IPS DF 6.9 (cell line): ENCODE results near the gene RARRES2.

Experiments used
- DNase-seq: peaks from one replicate; pipeline ENCODE4 v3.0.0-alpha.2; 2013; ENCODE audit warnings: low read depth, low spot score
- H3K27ac ChIP-seq: one replicate; pipeline ENCODE4 v1.5.1; 2013; ENCODE audit warnings: low read length, control low read depth
- H3K27me3 ChIP-seq: 2 replicates; pipeline ENCODE4 v1.6.1; 2013; ENCODE audit warnings: mild to moderate bottlenecking, low read length; ENCODE audit not compliant: control insufficient read depth, insufficient read depth
- H3K36me3 ChIP-seq: 2 replicates; pipeline ENCODE4 v1.6.1; 2013; ENCODE audit warnings: low read length; ENCODE audit not compliant: control insufficient read depth, insufficient read depth
- H3K4me1 ChIP-seq: 2 replicates; pipeline ENCODE4 v1.6.1; 2013; ENCODE audit warnings: low read length; ENCODE audit not compliant: control insufficient read depth, insufficient read depth
- H3K4me3 ChIP-seq: 2 replicates; pipeline ENCODE4 v1.5.1; 2013; ENCODE audit warnings: mild to moderate bottlenecking, low read length
- H3K9me3 ChIP-seq: 2 replicates; pipeline ENCODE4 v1.6.1; 2013; ENCODE audit warnings: low read length, inconsistent platforms; ENCODE audit not compliant: control insufficient read depth, insufficient read depth
- WGBS: extraction: QIAGEN DNeasy Blood & Tissue Kit; methylation state at CpG from one replicate; pipeline ENCODE4 v1.1.7; 2013; ENCODE audit warnings: mixed read lengths, missing lambda C conversion rate; ENCODE audit not compliant: insufficient read length, insufficient coverage; 5-methylcytosine and 5-hydroxymethylcytosine counted together

The RARRES2 gene

GRCh38 chr7:150361807-150362621 is 20.6 kb upstream of the RARRES2 start:
- H3K4me1 ChIP-seq = peaks cover 7% of the 10 kb centered on the region
- WGBS = no CpG with 5 or more reads among the region's 18 CpGs
- H3K4me3 ChIP-seq = no peak overlapping the region
- DNase-seq = no peak
- H3K27me3 ChIP-seq = no peaks in the 10 kb centered on the region
- no peak overlapping the region for H3K27ac ChIP-seq
- H3K36me3 ChIP-seq = no peaks in the 10 kb centered on the region
- H3K9me3 ChIP-seq = no peaks in the 10 kb centered on the region

- no peaks in the 10 kb centered on the region for H3K9me3 ChIP-seq
- no peaks in the 10 kb centered on the region for H3K27me3 ChIP-seq
- DNase-seq = no peak
- H3K27ac ChIP-seq = no peak overlapping the region
- no peak overlapping the region for H3K4me3 ChIP-seq
- H3K36me3 ChIP-seq = no peaks in the 10 kb centered on the region
- no CpG with 5 or more reads among the region's 7 CpGs for WGBS
- H3K4me1 ChIP-seq = peaks cover 7% of the 10 kb centered on the region
These were observed 20.0 kb upstream of the RARRES2 start for GRCh38 chr7:150361402-150361801.

- no peaks in the 10 kb centered on the region for H3K9me3 ChIP-seq
- DNase-seq = no peak
- no peaks in the 10 kb centered on the region for H3K36me3 ChIP-seq
- H3K27ac ChIP-seq = no peak overlapping the region
- H3K4me3 ChIP-seq = no peak overlapping the region
- H3K4me1 ChIP-seq = peaks cover 7% of the 10 kb centered on the region
- no CpG with 5 or more reads among the region's 5 CpGs for WGBS
- H3K27me3 ChIP-seq = no peaks in the 10 kb centered on the region
These were observed 19.1 kb upstream of the RARRES2 start for GRCh38 chr7:150360363-150361058.

- DNase-seq = no peak
- Histone ChIP-seq H3K4me1 (peaks cover 7% of the 10 kb centered on the region), H3K4me3 (no peak overlapping the region), H3K27me3 (no peaks in the 10 kb centered on the region), H3K9me3 (no peaks in the 10 kb centered on the region), H3K36me3 (no peaks in the 10 kb centered on the region), H3K27ac (no peak overlapping the region)
- 100% methylated on average over 2 of the region's 2 CpGs for WGBS
These were observed 18.4 kb upstream of the RARRES2 start for GRCh38 chr7:150359622-150360362.

GRCh38 chr7:150358988-150359621 is 17.7 kb upstream of the RARRES2 start:
- WGBS = 100% methylated on average over 3 of the region's 4 CpGs
- Histone ChIP-seq H3K27me3 (no peaks in the 10 kb centered on the region), H3K27ac (no peak overlapping the region), H3K36me3 (no peaks in the 10 kb centered on the region), H3K4me1 (peaks cover 7% of the 10 kb centered on the region), H3K4me3 (no peak overlapping the region), H3K9me3 (no peaks in the 10 kb centered on the region)
- no peak for DNase-seq

GRCh38 chr7:150358433-150358832 is 17.0 kb upstream of the RARRES2 start:
- Histone ChIP-seq H3K4me1 (peaks cover 7% of the 10 kb centered on the region), H3K4me3 (no peak overlapping the region)
- WGBS = no CpG with 5 or more reads among the region's 4 CpGs

GRCh38 chr7:150357771-150358427 is 16.5 kb upstream of the RARRES2 start:
- no CpG with 5 or more reads among the region's 13 CpGs for WGBS
- Histone ChIP-seq H3K27me3 (no peaks in the 10 kb centered on the region), H3K4me1 (peaks cover 5% of the 10 kb centered on the region), H3K9me3 (no peaks in the 10 kb centered on the region), H3K27ac (no peak overlapping the region), H3K36me3 (no peaks in the 10 kb centered on the region), H3K4me3 (no peak overlapping the region)
- DNase-seq = no peak

More at GRCh38 chr7:150358433-150358832, 17.0 kb upstream of the RARRES2 start:
- H3K27ac ChIP-seq = no peak overlapping the region
- H3K27me3 ChIP-seq = no peaks in the 10 kb centered on the region
- no peaks in the 10 kb centered on the region for H3K36me3 ChIP-seq
- no peaks in the 10 kb centered on the region for H3K9me3 ChIP-seq
- DNase-seq = no peak

- H3K4me3 ChIP-seq = no peak overlapping the region
These were observed 15.8 kb upstream of the RARRES2 start for GRCh38 chr7:150357270-150357669.

GRCh38 chr7:150356265-150356897 is 15.0 kb upstream of the RARRES2 start:
- Histone ChIP-seq H3K27me3 (no peaks in the 10 kb centered on the region), H3K27ac (no peak overlapping the region), H3K36me3 (no peaks in the 10 kb centered on the region), H3K4me3 (no peak overlapping the region), H3K4me1 (no peaks in the 10 kb centered on the region), H3K9me3 (no peaks in the 10 kb centered on the region)
- no CpG with 5 or more reads among the region's 6 CpGs for WGBS
- DNase-seq = no peak

More at GRCh38 chr7:150357270-150357669, 15.8 kb upstream of the RARRES2 start:
- no peak overlapping the region for H3K27ac ChIP-seq
- no peaks in the 10 kb centered on the region for H3K36me3 ChIP-seq
- no CpG with 5 or more reads among the region's 9 CpGs for WGBS
- no peaks in the 10 kb centered on the region for H3K9me3 ChIP-seq
- peaks cover 4% of the 10 kb centered on the region for H3K4me1 ChIP-seq
- H3K27me3 ChIP-seq = no peaks in the 10 kb centered on the region
- DNase-seq = no peak
